Fibroblast of villous mesenchyme (primary cell): ENCODE results near the gene PAX8. TPM values are rescaled to one million over a fixed set of nuclear protein-coding genes. Genes with fewer than 3 reads are reported as not detected.

Experiments
- DNase-seq: peaks from one replicate; pipeline ENCODE4 v3.0.0-alpha.2; 2010; ENCODE audit warnings: low read depth
- H3K4me3 ChIP-seq: 2 replicates; pipeline ENCODE4 v1.5.1; 2011; ENCODE audit warnings: low read depth, mild to moderate bottlenecking, low read length
- CTCF ChIP-seq: IDR thresholded peaks from 2 replicates; pipeline ENCODE4 v1.5.1; 2012; ENCODE audit warnings: low read depth, mild to moderate bottlenecking, low read length; ENCODE audit not compliant: insufficient read depth
- total RNA-seq: library from RNA; depleted of rRNA; stranded (reverse); fragments of >200 nt; gene quantifications from 2 replicates; pipeline ENCODE4 v1.2.3, GENCODE V29; 2012

The PAX8 gene
- total RNA-seq, 1 donor = 1.3 TPM

DNA sequence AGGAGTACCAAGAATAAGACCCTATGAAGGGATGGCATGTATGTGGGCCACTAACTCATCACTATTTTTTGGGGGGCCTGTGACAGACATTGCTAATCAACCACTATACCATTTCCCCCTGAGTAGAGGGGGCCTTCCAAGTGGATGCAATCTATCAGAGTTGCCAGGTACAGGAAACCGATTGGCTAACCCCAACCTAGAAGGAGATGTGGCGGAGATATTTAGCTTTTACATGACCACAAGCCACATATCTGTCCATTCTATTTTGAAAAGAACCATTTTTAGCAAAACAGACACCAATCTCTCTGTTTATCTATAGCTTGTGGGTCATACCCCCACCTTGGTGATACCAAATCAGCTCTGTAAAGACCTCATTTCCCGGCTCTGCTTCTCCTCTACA, 51.0 kb downstream of the PAX8 start:
- DNase-seq = no peak
- H3K4me3 ChIP-seq = no peak overlapping the region
- no peak for TF ChIP-seq CTCF

- DNase-seq = peak; percentile 87
- H3K4me3 ChIP-seq = no peak overlapping the region
- TF ChIP-seq CTCF = peak; percentile 47
These were observed 51.4 kb downstream of the PAX8 start for GRCh38 chr2:113227290-113227689.

- no peak overlapping the region for H3K4me3 ChIP-seq
- no peak for TF ChIP-seq CTCF
- DNase-seq = no peak
These were observed 52.3 kb downstream of the PAX8 start for GRCh38 chr2:113226462-113226861.

DNA sequence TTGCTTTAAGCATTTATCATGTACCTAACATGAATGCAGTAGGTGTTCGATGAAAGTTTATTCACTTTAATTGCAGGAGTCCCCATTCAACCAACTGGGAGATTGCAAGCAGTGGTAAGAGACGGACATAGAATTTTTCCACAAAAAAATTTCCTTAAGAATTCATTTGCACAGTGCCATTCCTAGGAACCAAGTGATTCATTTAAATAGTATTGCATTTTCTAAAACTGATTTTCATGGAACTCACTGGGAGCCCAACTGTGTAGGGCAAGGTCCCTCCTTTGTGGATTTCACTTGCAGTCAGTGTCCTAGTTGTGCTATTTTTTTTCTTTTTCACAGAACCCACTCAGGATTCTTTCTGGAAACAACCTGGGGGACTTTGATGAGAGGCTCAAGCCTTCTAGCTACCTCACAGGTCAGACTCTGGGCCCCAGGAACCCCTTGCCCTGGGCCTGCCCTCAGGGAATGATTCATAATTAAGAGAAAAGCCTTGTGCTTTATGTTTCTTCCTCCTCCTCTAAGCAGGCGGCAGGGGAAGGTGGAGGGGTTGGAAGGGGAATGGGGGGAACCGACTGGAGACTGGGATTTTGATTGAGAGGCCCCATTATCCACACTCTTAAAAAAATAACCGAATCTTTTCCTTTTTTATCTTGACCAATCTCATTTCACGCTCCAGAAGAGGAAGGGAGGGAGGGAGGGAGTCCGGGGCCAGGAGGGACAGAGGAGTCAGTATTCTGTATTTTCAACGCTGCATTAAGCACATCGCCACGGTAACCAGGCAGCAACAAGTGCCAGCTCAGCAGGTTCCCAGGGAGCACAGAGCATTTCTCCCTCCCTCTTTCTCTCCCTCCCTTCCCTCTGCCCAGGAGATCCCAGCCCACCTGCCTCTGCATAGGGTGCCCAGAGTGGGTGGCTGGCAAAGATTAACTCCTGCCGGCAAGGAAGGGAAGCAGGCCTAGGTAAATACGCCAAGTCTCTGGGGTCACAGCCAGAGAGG, 53.2 kb downstream of the PAX8 start:
- no peak for TF ChIP-seq CTCF
- peak; percentile 39 for DNase-seq
- H3K4me3 ChIP-seq = no peak overlapping the region

- H3K4me3 ChIP-seq = no peak overlapping the region
- no peak for DNase-seq
- TF ChIP-seq CTCF = no peak
These were observed 54.0 kb downstream of the PAX8 start for GRCh38 chr2:113224647-113225236.

DNA sequence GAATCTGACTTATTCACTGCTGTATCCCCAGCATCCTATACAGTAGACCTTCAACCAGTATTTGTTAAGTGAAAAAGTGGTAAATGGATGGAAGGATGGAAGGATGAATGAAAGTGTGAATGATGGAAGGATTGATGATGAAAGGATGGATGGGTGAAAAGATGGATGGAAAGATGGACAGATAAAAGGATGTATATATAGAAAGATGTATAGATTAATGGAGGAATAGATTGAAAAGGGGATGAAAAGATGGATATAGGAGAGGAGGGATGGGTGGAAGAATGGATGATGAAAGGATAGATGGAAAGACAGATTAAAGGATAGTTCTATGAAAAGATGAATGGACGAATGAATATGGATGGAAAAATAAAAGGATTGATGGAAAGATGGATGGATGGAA, 54.9 kb downstream of the PAX8 start:
- no peak for TF ChIP-seq CTCF
- no peak overlapping the region for H3K4me3 ChIP-seq
- no peak for DNase-seq

DNA sequence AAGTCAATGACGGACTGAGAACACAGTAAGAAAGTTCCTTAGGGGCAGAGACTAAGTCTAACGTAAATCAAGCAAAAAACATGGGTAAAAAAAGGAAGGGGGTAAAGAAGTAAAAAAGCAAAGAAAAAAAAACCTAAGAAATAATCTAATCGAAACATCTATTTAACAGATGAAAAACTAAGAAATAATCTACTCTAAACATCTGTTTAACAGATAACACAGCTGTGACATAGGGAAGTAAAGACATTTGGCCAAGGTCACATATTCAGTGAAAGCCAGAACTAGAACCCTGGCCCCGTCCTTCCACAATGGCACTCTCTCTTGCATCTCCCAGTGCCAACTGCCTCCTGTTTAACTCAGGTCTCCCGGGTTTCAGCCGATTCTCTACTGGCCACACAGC, 56.9 kb downstream of the PAX8 start:
- no peak for TF ChIP-seq CTCF
- DNase-seq = no peak
- no peak overlapping the region for H3K4me3 ChIP-seq
